IPS DF 19.7 (cell line): Measurements from ENCODE around the gene EFCC1.

Experiments
- DNase-seq: peaks from one replicate; pipeline ENCODE4 v3.0.0-alpha.2; 2013; ENCODE audit warnings: low read depth, low spot score

EFCC1 gene

GRCh38 chr3:129014793-129015345, 13.8 kb downstream of the EFCC1 start:
- DNase-seq = no peak

- no peak for DNase-seq
Observed at GRCh38 chr3:129015388-129016105, 14.4 kb downstream of the EFCC1 start.

- DNase-seq = no peak
Observed at GRCh38 chr3:129016356-129016719, 15.2 kb downstream of the EFCC1 start.

- no peak for DNase-seq
Observed at GRCh38 chr3:129016720-129017483, 15.8 kb downstream of the EFCC1 start.

- no peak for DNase-seq
Observed at GRCh38 chr3:129017484-129017899, 16.4 kb downstream of the EFCC1 start.

GRCh38 chr3:129018271-129018670, 17.2 kb downstream of the EFCC1 start:
- no peak for DNase-seq

- no peak for DNase-seq
Observed at GRCh38 chr3:129018751-129019150, 17.6 kb downstream of the EFCC1 start.

- no peak for DNase-seq
Observed at GRCh38 chr3:129019266-129019665, 18.2 kb downstream of the EFCC1 start.

- no peak for DNase-seq
Observed at GRCh38 chr3:129020691-129021090, 19.6 kb downstream of the EFCC1 start.

GRCh38 chr3:129021140-129021551, 20.0 kb downstream of the EFCC1 start:
- DNase-seq = no peak

GRCh38 chr3:129022114-129023007, 21.3 kb downstream of the EFCC1 start:
- no peak for DNase-seq

- no peak for DNase-seq
Observed at GRCh38 chr3:129023008-129023358, 21.9 kb downstream of the EFCC1 start.

GRCh38 chr3:129023909-129024308, 22.8 kb downstream of the EFCC1 start:
- DNase-seq = no peak

GRCh38 chr3:129025108-129025507, 24.0 kb downstream of the EFCC1 start:
- no peak for DNase-seq

GRCh38 chr3:129025691-129026435, 24.8 kb downstream of the EFCC1 start:
- DNase-seq = no peak

- DNase-seq = peak; percentile 65
Observed at GRCh38 chr3:129026728-129027543, 25.8 kb downstream of the EFCC1 start.

- DNase-seq = no peak
Observed at GRCh38 chr3:129027544-129027880, 26.4 kb downstream of the EFCC1 start.

GRCh38 chr3:129028866-129029265, 27.8 kb downstream of the EFCC1 start:
- no peak for DNase-seq

- DNase-seq = no peak
Observed at GRCh38 chr3:129030611-129031010, 29.5 kb downstream of the EFCC1 start.

- DNase-seq = no peak
Observed at GRCh38 chr3:129031476-129032215, 30.5 kb downstream of the EFCC1 start.
